ENCODE measurements around the gene DNM3. TPM values are rescaled to one million over a fixed set of nuclear protein-coding genes. Genes with fewer than 3 reads are reported as not detected.

DNM3 gene
- total RNA-seq, 1 experiment from 2014 or later: 2.7 TPM

GRCh38 chr1:172137703-172138454 is 296.6 kb downstream of the DNM3 start:
- TF ChIP-seq CTCF (conservative IDR thresholded peaks at IDR 0.05): no peak
- H4K8ac ChIP-seq (replicated peaks; ENCODE audit: insufficient read length, low read depth, low read length): no peak overlapping the region
- no peaks in the 10 kb centered on the region for H4K20me1 ChIP-seq (ENCODE audit: control insufficient read depth, insufficient read depth, insufficient read length)
- H3K14ac ChIP-seq (ENCODE audit: insufficient read depth, low read length): no peak overlapping the region
- no peak overlapping the region for H3K56ac ChIP-seq (ENCODE audit: insufficient read length, low read depth, low read length)
- H3K27ac ChIP-seq (ENCODE audit: insufficient read length, low read depth, low read length): no peak overlapping the region
- no peak overlapping the region for H3K23ac ChIP-seq (ENCODE audit: insufficient read length, low read depth, low read length)
- H3K18ac ChIP-seq (ENCODE audit: insufficient read length, low read depth, low read length): no peak overlapping the region
- Mint-ChIP-seq H3K27me3 (ENCODE audit: low read depth) (no peaks in the 10 kb centered on the region), H3K4me3 (no peak overlapping the region), H3K9me3 (no peaks in the 10 kb centered on the region), H3K4me1 (peaks cover 4 to 8% of the 10 kb centered on the region in 2 experiments; a peak in 3 of 4 replicates), H3K27ac (no peak overlapping the region), H3K36me3 (ENCODE audit: insufficient read depth in 1 of 3, low read depth in 3 of 3) (no peaks in the 10 kb centered on the region)
- H4K91ac ChIP-seq (ENCODE audit: insufficient read length, low read depth, low read length): no peak overlapping the region
- no CpG with 5 or more reads among the region's 3 CpGs for WGBS (ENCODE audit: extremely low coverage, insufficient read length, low lambda C conversion rate)
- no peak overlapping the region for H3K4me2 ChIP-seq (ENCODE audit: insufficient read depth, insufficient read length, low read length)
- no peak overlapping the region for H3K9ac ChIP-seq (ENCODE audit: extremely low read depth, insufficient read length, low read length)
- H2AK5ac ChIP-seq (ENCODE audit: insufficient read length, low read length): no peak overlapping the region
- no peak for DNase-seq
- H3K79me1 ChIP-seq (ENCODE audit: insufficient read depth, low read depth, low read length, poor library complexity, severe bottlenecking): no peaks in the 10 kb centered on the region
- no peaks in the 10 kb centered on the region for H3K79me2 ChIP-seq (ENCODE audit: insufficient read depth, low read length)
- H3K4ac ChIP-seq (ENCODE audit: low read depth, low read length): no peak overlapping the region
- no peak overlapping the region for H2BK120ac ChIP-seq (ENCODE audit: low read depth, low read length, poor library complexity, severe bottlenecking)
- no peak overlapping the region for H4K5ac ChIP-seq (ENCODE audit: insufficient read length, low read depth, low read length)
- no peaks in the 10 kb centered on the region for H3K4me1 ChIP-seq (ENCODE audit: insufficient read depth, low read length)
- H2AFZ ChIP-seq (ENCODE audit: low read length): no peak overlapping the region
- H3T11ph ChIP-seq (ENCODE audit: low read length): no peak overlapping the region
- H3K27me3 ChIP-seq (ENCODE audit: insufficient read depth, low read length): no peaks in the 10 kb centered on the region
- H3K23me2 ChIP-seq (ENCODE audit: insufficient read length, low read depth, low read length, poor library complexity, severe bottlenecking): no peaks in the 10 kb centered on the region
- no peak overlapping the region for H2BK20ac ChIP-seq (ENCODE audit: low read depth, low read length, poor library complexity, severe bottlenecking)
- no peaks in the 10 kb centered on the region for H3K9me3 ChIP-seq (ENCODE audit: control insufficient read depth, low read depth, low read length)
- H2BK15ac ChIP-seq (ENCODE audit: low read depth, low read length): no peak overlapping the region
- H2BK12ac ChIP-seq (ENCODE audit: insufficient read length, low read depth, low read length): no peak overlapping the region
- H2BK5ac ChIP-seq (ENCODE audit: insufficient read length, low read length): no peak overlapping the region
